ENCODE measurements around the gene FIBIN.
"Not testable (repeated sequence)": the region's sequence is repeated elsewhere in the genome, so short reads cannot be mapped to it uniquely, and the experiment has no call there.

Gene FIBIN

DNA sequence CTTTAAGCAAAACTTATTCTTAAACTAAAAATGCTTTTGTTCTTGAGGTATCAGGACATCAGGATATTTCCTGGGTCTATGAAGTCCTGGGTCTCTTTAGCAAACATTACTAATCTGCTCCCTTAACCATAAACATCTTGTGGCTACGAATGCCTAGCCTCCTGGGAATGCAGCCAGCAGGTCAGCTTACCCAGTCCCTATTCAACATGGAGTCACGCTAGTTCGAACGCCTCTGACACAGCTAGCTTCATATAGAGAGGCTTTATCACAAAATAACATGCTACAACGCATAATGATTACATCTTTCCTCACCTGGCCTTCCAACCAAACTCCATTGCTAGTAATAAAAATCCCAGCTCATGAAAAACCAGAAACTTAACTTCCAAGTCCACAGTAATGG lies 17.5 kb upstream of the FIBIN start:
- H3K4me3 ChIP-seq (ENCODE audit: low read depth, low read length): no peak overlapping the region
- DNase-seq (ENCODE audit: low read depth): peak; percentile 87
- TF ChIP-seq CTCF (conservative IDR thresholded peaks at IDR 0.05; ENCODE audit: low read depth, low read length): no peak

- not testable (repeated sequence) for H3K4me3 ChIP-seq (ENCODE audit: low read depth, low read length); DNase-seq (ENCODE audit: low read depth)
Measured at GRCh38 chr11:26977209-26977608, 16.7 kb upstream of the FIBIN start.

DNA sequence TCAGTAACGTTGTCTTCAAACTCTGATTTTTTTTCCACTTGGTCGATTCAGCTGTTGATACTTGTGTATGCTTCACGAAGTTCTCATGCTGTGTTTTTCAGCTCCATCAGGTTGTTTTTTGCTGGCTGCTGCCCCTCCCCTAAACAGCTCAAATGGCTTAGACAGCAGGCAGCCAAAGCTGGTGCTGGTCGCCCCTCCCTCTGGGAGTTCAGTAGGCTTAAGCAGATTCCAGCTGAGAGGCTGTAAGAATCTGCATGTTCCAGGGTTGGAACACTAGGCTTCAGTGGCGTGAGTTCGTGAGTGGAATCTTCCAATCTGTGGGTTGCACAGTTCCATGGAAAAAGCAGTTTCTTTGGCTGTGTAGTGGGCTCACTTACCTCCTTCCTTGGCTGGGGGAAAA lies 10.3 kb upstream of the FIBIN start:
- no peak for TF ChIP-seq CTCF (conservative IDR thresholded peaks at IDR 0.05; ENCODE audit: low read depth, low read length)
- H3K4me3 ChIP-seq (ENCODE audit: low read depth, low read length): no peak overlapping the region
- no peak for DNase-seq (ENCODE audit: low read depth)

DNA sequence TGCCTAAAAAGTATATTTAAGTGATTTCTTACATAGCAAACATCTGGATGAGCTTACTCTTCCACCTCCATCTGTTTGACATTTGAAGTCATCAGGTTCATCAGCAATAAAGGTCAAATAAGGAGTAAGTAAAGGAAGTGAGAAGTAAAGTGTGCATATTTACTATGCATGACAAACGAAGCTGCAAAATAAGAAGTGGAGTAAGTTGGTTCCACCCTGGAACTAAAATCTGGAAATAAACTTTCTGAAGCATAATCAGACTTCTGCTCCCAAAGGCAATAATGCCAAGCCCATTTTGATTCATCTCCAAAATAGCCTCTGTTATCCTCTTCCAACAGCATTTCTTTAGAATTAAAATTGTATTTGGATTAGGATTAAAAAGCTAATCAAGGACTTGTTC lies 8.4 kb upstream of the FIBIN start:
- TF ChIP-seq CTCF (conservative IDR thresholded peaks at IDR 0.05; ENCODE audit: low read depth, low read length): no peak
- H3K4me3 ChIP-seq (ENCODE audit: low read depth, low read length): no peak overlapping the region
- DNase-seq (ENCODE audit: low read depth): no peak

GRCh38 chr11:26985943-26986342 lies 8.0 kb upstream of the FIBIN start:
- DNase-seq (ENCODE audit: low read depth): no peak
- no peak for TF ChIP-seq CTCF (conservative IDR thresholded peaks at IDR 0.05; ENCODE audit: low read depth, low read length)
- no peak overlapping the region for H3K4me3 ChIP-seq (ENCODE audit: low read depth, low read length)

- peak; percentile 56 for DNase-seq (ENCODE audit: low read depth)
- no peak for TF ChIP-seq CTCF (conservative IDR thresholded peaks at IDR 0.05; ENCODE audit: low read depth, low read length)
- no peak overlapping the region for H3K4me3 ChIP-seq (ENCODE audit: low read depth, low read length)
Measured at GRCh38 chr11:26987272-26987671, 6.6 kb upstream of the FIBIN start.

DNA sequence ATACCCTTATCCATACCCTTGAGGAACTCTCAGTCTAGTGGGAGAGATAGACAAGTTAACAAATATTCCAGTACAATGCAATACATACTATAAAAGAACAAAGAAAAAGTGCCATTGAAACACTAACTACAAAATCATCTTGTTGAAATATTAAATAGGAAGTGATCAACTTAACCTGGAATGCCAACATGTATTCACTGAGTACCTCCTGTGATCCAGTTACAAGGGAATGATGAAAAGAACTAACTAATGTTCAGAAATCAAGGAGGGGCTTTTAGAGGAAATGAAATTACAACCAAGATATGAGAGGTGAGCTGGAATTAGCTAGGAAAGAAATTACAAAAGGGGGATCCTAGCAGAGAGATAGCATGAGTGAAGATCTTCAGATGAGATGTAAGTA lies 6.2 kb upstream of the FIBIN start:
- DNase-seq (ENCODE audit: low read depth): no peak
- no peak for TF ChIP-seq CTCF (conservative IDR thresholded peaks at IDR 0.05; ENCODE audit: low read depth, low read length)
- no peak overlapping the region for H3K4me3 ChIP-seq (ENCODE audit: low read depth, low read length)

DNA sequence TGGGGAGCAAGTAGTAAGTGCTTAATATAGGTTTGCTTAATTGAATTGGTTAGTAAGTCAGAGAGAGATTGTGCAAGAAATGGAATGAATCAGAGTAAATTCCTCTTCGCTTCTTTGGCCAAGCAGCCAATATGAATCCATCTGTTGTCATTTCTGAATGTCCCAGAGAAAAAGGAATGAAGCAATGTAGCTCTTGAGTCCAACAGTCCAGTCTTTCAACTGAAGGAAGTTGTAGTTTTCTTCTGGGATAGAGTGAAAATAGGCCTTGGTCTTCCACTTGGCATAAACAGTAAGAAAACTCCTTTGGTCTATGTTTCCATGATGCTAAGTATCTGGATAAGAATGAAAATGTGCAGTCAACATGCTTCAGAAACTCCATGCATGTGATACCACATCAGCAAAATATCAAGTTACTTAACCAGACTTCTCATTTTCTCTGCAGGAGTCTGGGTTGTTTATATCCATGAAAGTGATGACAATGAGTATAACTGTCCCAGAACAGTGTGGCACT lies 1.8 kb upstream of the FIBIN start:
- H3K4me3 ChIP-seq (ENCODE audit: low read depth, low read length): no peak overlapping the region
- TF ChIP-seq CTCF (conservative IDR thresholded peaks at IDR 0.05; ENCODE audit: low read depth, low read length): no peak
- DNase-seq (ENCODE audit: low read depth): peak; percentile 95

Data from choroid plexus epithelial cell (primary cell).